Kidney (tissue), 14 donors: ENCODE data around the gene TGFBR3. TPM values are rescaled to one million over a fixed set of nuclear protein-coding genes. Genes with fewer than 3 reads are reported as not detected.

Experiments used
- DNase-seq, 5 donors: peaks; one replicate each; pipeline ENCODE4 v3.0.0-alpha.2; 2013 to 2020
- FAIRE-seq: peaks from 2 replicates; lab custom pipeline; 2012; peaks lifted over from hg19 to GRCh38; lab: Jason Lieb, UNC
- H3K27ac ChIP-seq, 2 donors: one replicate each; pipeline ENCODE4 v1.7.0; 2013; ENCODE audit warnings: low read depth in 2 of 2, low read length in 2 of 2, inconsistent platforms in 1 of 2
- H3K27me3 ChIP-seq: one replicate; pipeline ENCODE4 v1.7.1; 2013; ENCODE audit warnings: low read length, inconsistent platforms; ENCODE audit not compliant: control insufficient read depth, insufficient read depth
- H3K36me3 ChIP-seq, 3 donors: one replicate each; pipeline versions ENCODE4 v1.7.0 to v1.7.1; 2013; ENCODE audit warnings: low read length in 3 of 3, control low read depth in 1 of 3, inconsistent platforms in 1 of 3; ENCODE audit not compliant: insufficient read depth in 3 of 3, control insufficient read depth in 2 of 3
- H3K4me1 ChIP-seq, 3 donors: one replicate each; pipeline versions ENCODE4 v1.7.0 to v1.7.1; 2013; ENCODE audit warnings: low read length in 3 of 3, inconsistent platforms in 1 of 3, low read depth in 1 of 3; ENCODE audit not compliant: control insufficient read depth in 2 of 3, insufficient read depth in 2 of 3
- H3K4me3 ChIP-seq, 3 donors: one replicate each; pipeline versions ENCODE4 v1.7.0 to v1.8.1; 2013; ENCODE audit warnings: low read length in 3 of 3, control low read depth in 1 of 3, inconsistent platforms in 1 of 3
- H3K9ac ChIP-seq, 3 donors: one replicate each; pipeline versions ENCODE4 v1.7.0 to v1.7.1; 2013; ENCODE audit warnings: low read length in 3 of 3, control low read depth in 1 of 3, inconsistent platforms in 1 of 3
- H3K9me3 ChIP-seq, 3 donors: one replicate each; pipeline versions ENCODE4 v1.7.0 to v1.7.1; 2013; ENCODE audit warnings: low read length in 3 of 3, control low read depth in 1 of 3, inconsistent platforms in 1 of 3; ENCODE audit not compliant: control insufficient read depth in 2 of 3, insufficient read depth in 1 of 3
- intact Hi-C: fragments of 100-400 bp; cut with DNase I; formaldehyde crosslinking; loops from one replicate; pipeline ENCODE4 v1.11.1; 2022
- polyA plus RNA-seq: library from polyadenylated mRNA; stranded (reverse); fragments of 350-450 nt; fragmentation: Illumina TruSeq; extraction: RNeasy Lipid Tissue Mini Kit (QIAGEN cat#74804); gene quantifications from one replicate; pipeline ENCODE4 v1.2.3, GENCODE V29; 2014; ENCODE audit warnings: low read depth, low replicate concordance; ENCODE audit not compliant: insufficient read depth
- total RNA-seq: library from RNA; stranded (reverse); fragmentation: NEBNext Ultra II Directional; extraction: Animal tissue kit (Norgen Biotek cat#: 25700); gene quantifications from one replicate; pipeline ENCODE4 v1.2.1, GENCODE V29; 2021
- TF ChIP-seq, protein P1 (sequence below): IDR thresholded peaks from 3 replicates; pipeline ENCODE4 v1.5.1; 2012; ENCODE audit warnings: mild to moderate bottlenecking, moderate library complexity, borderline replicate concordance; ENCODE audit not compliant: insufficient read depth; ENCODE audit errors: extremely low read depth
- donor health status: control.
- donor health status: control.
- donor health status: control.
- donor health status: control.
- donor health status: control.
- donor health status: DM: yes; HTN: yes; CAD: no.
- donor health status: Normal renal cell carcinoma (clear cell type).

Gene TGFBR3
- total and polyA plus RNA-seq, 2 donors from 2014 or later: 15.8 to 57.9 TPM

DNA sequence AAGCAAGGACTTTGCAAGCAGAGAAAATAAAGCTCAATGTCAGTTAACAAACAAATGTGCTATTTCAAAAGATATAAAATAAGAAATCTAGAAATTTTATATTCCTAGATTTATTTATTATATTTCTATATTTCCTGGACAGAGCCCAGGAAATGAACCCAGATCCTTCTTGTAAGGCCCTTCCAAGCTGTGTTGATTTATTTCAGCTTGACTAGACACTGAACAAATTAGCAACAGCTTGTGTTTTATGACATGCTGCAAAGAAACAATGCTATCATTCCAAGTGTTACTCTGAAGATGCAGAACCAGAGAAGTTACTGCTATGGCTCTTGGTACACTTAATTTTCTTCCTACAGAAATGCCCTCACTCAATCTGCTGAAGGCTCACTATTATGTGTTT lies 6.2 kb downstream of the TGFBR3 start:
- Histone ChIP-seq H3K4me1 (peaks cover 0 to 23% (median 3%) of the 10 kb centered on the region in 3 donors), H3K9ac (no peak overlapping the region), H3K27ac (no peak overlapping the region), H3K9me3 (no peaks in the 10 kb centered on the region), H3K36me3 (no peaks in the 10 kb centered on the region), H3K4me3 (no peak overlapping the region), H3K27me3 (no peaks in the 10 kb centered on the region)
- TF ChIP-seq, protein P1, sequence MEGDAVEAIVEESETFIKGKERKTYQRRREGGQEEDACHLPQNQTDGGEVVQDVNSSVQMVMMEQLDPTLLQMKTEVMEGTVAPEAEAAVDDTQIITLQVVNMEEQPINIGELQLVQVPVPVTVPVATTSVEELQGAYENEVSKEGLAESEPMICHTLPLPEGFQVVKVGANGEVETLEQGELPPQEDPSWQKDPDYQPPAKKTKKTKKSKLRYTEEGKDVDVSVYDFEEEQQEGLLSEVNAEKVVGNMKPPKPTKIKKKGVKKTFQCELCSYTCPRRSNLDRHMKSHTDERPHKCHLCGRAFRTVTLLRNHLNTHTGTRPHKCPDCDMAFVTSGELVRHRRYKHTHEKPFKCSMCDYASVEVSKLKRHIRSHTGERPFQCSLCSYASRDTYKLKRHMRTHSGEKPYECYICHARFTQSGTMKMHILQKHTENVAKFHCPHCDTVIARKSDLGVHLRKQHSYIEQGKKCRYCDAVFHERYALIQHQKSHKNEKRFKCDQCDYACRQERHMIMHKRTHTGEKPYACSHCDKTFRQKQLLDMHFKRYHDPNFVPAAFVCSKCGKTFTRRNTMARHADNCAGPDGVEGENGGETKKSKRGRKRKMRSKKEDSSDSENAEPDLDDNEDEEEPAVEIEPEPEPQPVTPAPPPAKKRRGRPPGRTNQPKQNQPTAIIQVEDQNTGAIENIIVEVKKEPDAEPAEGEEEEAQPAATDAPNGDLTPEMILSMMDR: no peak
- intact Hi-C loops: no loop called here
- DNase-seq (peak in 2 of 5 donors; percentile 28 to 79), FAIRE-seq (no peak)

DNA sequence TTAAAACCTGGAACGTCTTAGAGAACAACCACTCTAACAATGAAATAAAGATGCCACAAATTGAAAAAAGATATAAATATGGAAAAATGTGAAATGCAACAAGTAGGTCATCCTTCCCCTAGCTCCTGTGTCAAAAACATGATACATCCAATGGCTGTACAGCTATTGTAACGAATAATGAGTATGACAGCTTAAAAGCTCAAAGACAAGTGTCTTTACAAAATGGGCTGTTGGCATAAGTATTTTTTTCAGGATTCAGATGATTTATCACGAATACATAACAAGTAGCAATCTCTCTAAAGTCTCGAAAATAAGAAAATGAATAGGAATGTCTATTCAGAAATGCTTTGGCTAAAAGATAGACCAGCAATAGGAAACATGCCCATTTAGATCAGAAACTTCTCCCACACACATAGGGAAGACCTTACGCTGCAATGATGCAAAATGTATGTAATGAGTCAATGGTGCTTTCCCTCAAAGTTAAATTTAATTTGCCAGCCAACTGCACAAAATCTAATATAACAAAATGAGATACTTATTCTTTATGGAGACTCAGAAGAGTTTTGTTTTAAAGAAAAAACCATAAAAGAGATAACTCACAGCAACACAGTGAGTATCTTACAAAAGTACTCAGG lies 8.3 kb downstream of the TGFBR3 start:
- H3K9me3 ChIP-seq: no peaks in the 10 kb centered on the region
- intact Hi-C loops: no loop called here
- no peak overlapping the region for H3K27ac ChIP-seq
- FAIRE-seq (no peak), DNase-seq (no peak)
- peaks cover 0 to 25% (median 0%) of the 10 kb centered on the region in 3 donors for H3K4me1 ChIP-seq
- no peaks in the 10 kb centered on the region for H3K36me3 ChIP-seq
- H3K9ac ChIP-seq: no peak overlapping the region
- H3K4me3 ChIP-seq: no peak overlapping the region
- H3K27me3 ChIP-seq: no peaks in the 10 kb centered on the region
- TF ChIP-seq, protein P1: no peak

DNA sequence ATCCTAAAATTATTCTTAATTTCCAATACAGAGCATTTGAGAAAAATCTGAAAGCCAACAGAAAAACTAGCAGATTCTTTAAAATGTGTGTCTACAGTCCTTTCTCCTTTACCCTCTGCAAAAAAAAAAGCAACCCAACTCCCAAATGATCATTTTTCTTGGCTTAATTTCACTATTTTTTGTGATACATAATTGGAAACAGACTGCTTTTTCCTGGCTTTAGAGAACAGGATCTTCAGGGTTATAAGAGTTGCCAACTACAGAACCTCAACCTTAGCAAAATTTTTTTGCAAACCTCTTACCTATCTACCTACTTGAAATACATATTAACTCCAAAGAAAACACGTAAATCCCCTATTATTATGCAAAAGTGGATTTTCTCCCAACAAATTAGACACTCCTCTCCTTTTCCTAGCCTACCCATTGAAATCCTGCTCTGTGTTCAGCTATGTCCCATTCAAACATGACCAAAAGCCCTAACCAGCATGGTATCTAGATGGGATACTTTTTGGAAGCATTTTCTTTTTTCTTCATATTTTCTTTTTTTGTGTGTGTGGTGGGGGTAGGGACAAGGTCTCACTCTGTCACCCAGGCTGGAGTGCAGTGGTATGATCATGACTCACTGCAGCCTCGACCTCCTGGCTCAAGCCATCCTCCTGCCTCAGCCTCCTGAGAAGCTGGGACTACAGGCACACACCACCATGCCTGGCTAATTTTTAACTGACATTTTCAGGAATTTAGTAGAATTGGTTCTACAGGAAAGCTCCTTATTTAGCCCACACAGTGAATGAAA lies 9.0 kb downstream of the TGFBR3 start:
- FAIRE-seq: no peak
- Histone ChIP-seq H3K9ac (no peak overlapping the region), H3K9me3 (no peaks in the 10 kb centered on the region), H3K4me3 (no peak overlapping the region), H3K36me3 (no peaks in the 10 kb centered on the region), H3K27me3 (no peaks in the 10 kb centered on the region), H3K27ac (peak overlapping the region in 1 of 2 donors; percentile 23), H3K4me1 (peaks cover 0 to 32% (median 3%) of the 10 kb centered on the region in 3 donors)
- DNase-seq: no peak
- TF ChIP-seq, protein P1: no peak
- intact Hi-C loops: no loop called here
